Tibial artery (tissue), 4 donors: ENCODE results near the gene KLHL29.

Experiments used
- DNase-seq, 2 donors: peaks; one replicate each; pipeline ENCODE4 v3.0.0-alpha.2; 2019
- H3K27ac ChIP-seq, 2 donors: fragments of 200-600 bp; sonication (generic) in 1 of 2; 1 replicate in 1 of 2; 2 replicates in 1 of 2; pipeline ENCODE4 v1.5.1; 2018 to 2019; ENCODE audit warnings: mild to moderate bottlenecking in 1 of 2
- H3K27me3 ChIP-seq, 2 donors: fragments of 200-600 bp; sonication (generic) in 1 of 2; one replicate each; pipeline versions ENCODE4 v1.5.1 to v1.6.0; 2016 to 2019
- H3K36me3 ChIP-seq, 3 donors: fragments of 200-600 bp; sonication (generic) in 2 of 3; one replicate each; pipeline ENCODE4 v1.5.1; 2016 to 2019; ENCODE audit warnings: mild to moderate bottlenecking in 2 of 3
- H3K4me1 ChIP-seq, 4 donors: fragments of 200-600 bp; sonication (generic) in 2 of 4; 1 replicate in 3 of 4; 2 replicates in 1 of 4; pipeline ENCODE4 v1.5.1; 2016 to 2019
- H3K4me3 ChIP-seq, 2 donors: fragments of 200-600 bp; sonication (generic) in 1 of 2; 1 replicate in 1 of 2; 2 replicates in 1 of 2; pipeline ENCODE4 v1.5.1; 2018 to 2019; ENCODE audit warnings: mild to moderate bottlenecking in 2 of 2
- H3K9me3 ChIP-seq, 3 donors: fragments of 200-600 bp; sonication (generic) in 1 of 3; one replicate each; pipeline ENCODE4 v1.5.1; 2016 to 2019
- intact Hi-C: fragments of 100-400 bp; cut with DNase I; formaldehyde crosslinking; loops from one replicate; pipeline ENCODE4 v1.15.0; 2023; ENCODE audit warnings: low total_unique reads
- TF ChIP-seq, protein P1 (sequence below), 2 experiments: fragments of 200-600 bp in 1 of 2; fragments of 450-650 bp in 1 of 2; IDR thresholded peaks; one replicate each; pipeline ENCODE4 v1.5.1; 2017 to 2019; ENCODE audit warnings: antibody characterized with exemption in 2 of 2, mild to moderate bottlenecking in 1 of 2, moderate library complexity in 1 of 2

The KLHL29 gene

DNA sequence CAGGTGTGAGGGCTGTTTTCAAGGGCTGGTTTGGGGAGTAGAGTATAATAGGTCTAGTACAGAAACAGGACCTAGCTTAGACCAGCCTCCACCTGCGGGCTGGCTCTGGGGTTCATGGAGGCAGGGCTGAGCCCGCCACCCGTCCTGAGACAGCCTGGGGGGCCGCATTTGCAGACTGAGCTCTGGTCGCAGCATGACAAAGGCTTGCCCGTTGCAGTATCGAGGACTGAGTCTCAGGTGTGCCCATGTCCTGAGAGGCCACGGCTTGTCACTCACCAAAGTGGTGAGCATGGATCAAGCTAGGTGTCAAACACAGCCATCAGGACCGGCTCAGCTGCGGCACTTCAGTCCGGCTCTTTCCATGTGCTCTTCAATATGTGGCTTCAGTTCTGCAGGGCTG lies 144.7 kb downstream of the KLHL29 start:
- H3K27ac ChIP-seq: no peak overlapping the region
- H3K27me3 ChIP-seq: no peaks in the 10 kb centered on the region
- no peaks in the 10 kb centered on the region for H3K36me3 ChIP-seq
- intact Hi-C loops: loop anchor here (5.0 kb wide), 1 partner anchor 33 kb away; no protein-coding TSS in a partner anchor
- TF ChIP-seq, protein P1, sequence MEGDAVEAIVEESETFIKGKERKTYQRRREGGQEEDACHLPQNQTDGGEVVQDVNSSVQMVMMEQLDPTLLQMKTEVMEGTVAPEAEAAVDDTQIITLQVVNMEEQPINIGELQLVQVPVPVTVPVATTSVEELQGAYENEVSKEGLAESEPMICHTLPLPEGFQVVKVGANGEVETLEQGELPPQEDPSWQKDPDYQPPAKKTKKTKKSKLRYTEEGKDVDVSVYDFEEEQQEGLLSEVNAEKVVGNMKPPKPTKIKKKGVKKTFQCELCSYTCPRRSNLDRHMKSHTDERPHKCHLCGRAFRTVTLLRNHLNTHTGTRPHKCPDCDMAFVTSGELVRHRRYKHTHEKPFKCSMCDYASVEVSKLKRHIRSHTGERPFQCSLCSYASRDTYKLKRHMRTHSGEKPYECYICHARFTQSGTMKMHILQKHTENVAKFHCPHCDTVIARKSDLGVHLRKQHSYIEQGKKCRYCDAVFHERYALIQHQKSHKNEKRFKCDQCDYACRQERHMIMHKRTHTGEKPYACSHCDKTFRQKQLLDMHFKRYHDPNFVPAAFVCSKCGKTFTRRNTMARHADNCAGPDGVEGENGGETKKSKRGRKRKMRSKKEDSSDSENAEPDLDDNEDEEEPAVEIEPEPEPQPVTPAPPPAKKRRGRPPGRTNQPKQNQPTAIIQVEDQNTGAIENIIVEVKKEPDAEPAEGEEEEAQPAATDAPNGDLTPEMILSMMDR (IDR thresholded peaks at IDR 0.05): no peak
- no peak for DNase-seq
- peaks cover 0 to 26% (median 18%) of the 10 kb centered on the region in 4 donors for H3K4me1 ChIP-seq
- no peaks in the 10 kb centered on the region for H3K9me3 ChIP-seq
- H3K4me3 ChIP-seq: no peak overlapping the region

DNA sequence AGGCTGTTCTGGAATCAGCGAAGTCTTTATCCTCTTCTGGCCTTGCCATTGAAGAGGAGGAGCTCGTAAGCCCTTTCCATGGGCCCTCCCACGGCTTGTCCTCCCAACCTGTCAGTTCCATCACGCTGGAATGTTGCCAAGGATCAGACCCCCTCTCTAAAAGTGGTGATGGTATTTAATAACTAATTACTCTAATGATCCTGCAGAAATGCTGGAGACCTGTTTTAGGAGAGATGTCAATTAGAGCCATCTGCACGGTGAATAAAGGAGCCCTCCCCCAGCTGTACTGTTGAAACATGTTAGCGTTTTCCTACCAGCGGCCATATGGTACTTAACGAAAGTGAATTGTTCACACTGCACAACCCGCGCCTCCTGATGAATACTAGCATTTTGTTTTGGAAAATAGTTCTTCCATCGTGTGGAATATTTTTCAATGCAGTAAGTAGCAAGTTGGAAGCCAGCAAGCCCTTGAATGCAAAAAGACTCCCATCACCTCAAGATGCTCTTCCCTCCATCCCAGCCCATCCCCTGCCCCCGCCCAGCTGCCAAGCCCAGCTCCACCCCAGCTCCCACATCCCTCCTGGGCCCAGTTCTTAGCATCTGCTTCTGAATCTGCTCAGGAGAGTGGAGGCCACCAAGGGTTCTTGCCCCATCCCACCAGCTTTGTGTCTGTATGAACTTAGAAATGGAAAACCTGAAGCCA lies 145.4 kb downstream of the KLHL29 start:
- intact Hi-C loops: no loop called here
- TF ChIP-seq, protein P1 (IDR thresholded peaks at IDR 0.05): no peak
- H3K4me1 ChIP-seq: peaks cover 0 to 19% (median 13%) of the 10 kb centered on the region in 4 donors
- H3K27me3 ChIP-seq: no peaks in the 10 kb centered on the region
- DNase-seq: no peak
- H3K9me3 ChIP-seq: no peaks in the 10 kb centered on the region
- H3K4me3 ChIP-seq: no peak overlapping the region
- H3K27ac ChIP-seq: no peak overlapping the region
- H3K36me3 ChIP-seq: no peaks in the 10 kb centered on the region

DNA sequence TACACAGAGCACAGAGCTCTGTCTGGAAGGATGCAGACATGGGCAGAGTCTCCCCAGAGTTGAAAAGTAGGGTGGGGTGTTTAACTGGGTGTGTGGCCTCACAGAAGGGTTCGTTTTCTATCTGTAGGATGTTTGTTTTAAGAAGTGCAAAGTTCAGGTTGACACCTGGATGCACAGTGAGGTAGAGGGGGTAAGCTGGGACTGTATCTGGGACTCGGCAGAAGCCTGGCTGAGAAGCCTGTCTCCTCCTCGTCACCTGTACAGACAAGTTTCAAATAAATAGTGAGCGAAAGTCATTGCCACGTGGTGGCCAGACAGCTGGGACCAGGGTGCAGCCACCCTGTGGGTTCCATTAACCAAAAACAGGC lies 145.9 kb downstream of the KLHL29 start:
- Histone ChIP-seq H3K27ac (no peak overlapping the region), H3K4me3 (no peak overlapping the region), H3K9me3 (no peaks in the 10 kb centered on the region), H3K36me3 (no peaks in the 10 kb centered on the region), H3K27me3 (no peaks in the 10 kb centered on the region), H3K4me1 (peaks cover 0 to 13% (median 8%) of the 10 kb centered on the region in 4 donors)
- no peak for DNase-seq
- TF ChIP-seq, protein P1 (IDR thresholded peaks at IDR 0.05): no peak
- intact Hi-C loops: no loop called here

- Histone ChIP-seq H3K4me1 (peaks cover 0 to 9% (median 4%) of the 10 kb centered on the region in 4 donors), H3K4me3 (no peak overlapping the region), H3K27me3 (no peaks in the 10 kb centered on the region), H3K27ac (no peak overlapping the region), H3K9me3 (no peaks in the 10 kb centered on the region), H3K36me3 (no peaks in the 10 kb centered on the region)
- TF ChIP-seq, protein P1 (IDR thresholded peaks at IDR 0.05): no peak
- intact Hi-C loops: no loop called here
- DNase-seq: no peak
Measured at GRCh38 chr2:23531280-23531679, 146.3 kb downstream of the KLHL29 start.

DNA sequence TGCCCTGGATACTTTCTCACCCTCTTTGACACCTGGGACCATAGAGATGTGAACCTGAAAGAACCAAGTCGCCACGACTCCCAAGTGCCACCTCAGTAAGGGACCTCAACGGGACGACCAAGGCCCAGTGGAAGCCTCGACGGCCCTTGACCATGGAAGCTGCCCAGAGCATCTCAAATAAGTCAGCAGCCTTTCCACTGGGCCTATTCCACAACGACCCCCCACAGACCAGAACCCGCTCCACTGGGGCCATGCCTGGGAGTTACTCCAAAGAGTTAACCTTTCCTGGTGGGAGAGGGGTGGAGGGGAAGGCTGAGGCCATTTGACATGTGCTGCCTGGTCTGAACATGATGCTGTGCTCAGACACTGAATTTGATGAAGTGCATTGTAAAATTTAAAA lies 146.9 kb downstream of the KLHL29 start:
- intact Hi-C loops: no loop called here
- H3K36me3 ChIP-seq: no peaks in the 10 kb centered on the region
- no peak overlapping the region for H3K27ac ChIP-seq
- no peaks in the 10 kb centered on the region for H3K27me3 ChIP-seq
- peaks cover 0 to 7% (median 2%) of the 10 kb centered on the region in 4 donors for H3K4me1 ChIP-seq
- no peak for DNase-seq
- TF ChIP-seq, protein P1 (IDR thresholded peaks at IDR 0.05): no peak
- no peaks in the 10 kb centered on the region for H3K9me3 ChIP-seq
- H3K4me3 ChIP-seq: no peak overlapping the region
